ENCODE data around the gene OGFR. TPM values are rescaled to one million over a fixed set of nuclear protein-coding genes. Genes with fewer than 3 reads are reported as not detected.
A peak's percentile ranks its signal among the peaks of the same experiment; 100 is the strongest.

The OGFR gene
- total RNA-seq, 1 donor from 2014 or later = 16.0 TPM

DNA sequence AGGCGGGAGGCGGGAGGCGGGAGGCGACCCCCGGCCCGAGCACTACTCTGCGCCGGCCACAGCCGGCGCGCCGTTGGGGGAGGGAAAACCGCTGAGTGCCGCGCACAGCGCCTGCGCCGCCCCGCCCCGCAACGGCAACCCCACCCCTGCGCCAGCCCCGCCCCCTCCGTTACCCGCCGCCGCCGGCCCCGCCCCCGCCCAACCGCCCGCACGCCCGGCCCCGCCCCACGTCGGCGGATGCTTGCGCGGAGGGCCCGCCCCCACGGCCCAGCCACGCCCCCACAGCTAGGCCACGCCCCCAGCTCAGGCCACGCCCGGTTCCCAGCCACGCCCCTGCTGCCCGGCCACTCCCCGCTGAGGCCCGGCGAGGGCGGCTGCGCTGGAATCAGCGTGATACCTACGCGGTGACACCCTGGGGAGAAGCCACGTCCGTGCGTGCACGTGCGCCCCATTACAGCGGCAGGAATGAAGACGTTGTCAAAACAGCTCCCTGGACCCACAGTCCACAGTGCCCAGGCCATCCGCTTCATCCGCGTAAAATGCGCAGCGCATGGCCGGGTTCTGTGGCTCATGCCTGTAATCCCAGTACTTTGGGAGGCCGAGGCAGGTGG is 57.2 kb downstream of the OGFR start, which contains the start of gene TCFL5:
Gene TCFL5, minus strand, starts transcription at position 97 of the 611 bp plus-strand sequence. CDS start 152 bp downstream, outside the sequence.
- ATAC-seq = peak; percentile 99

Other genes with a start within 250 kb of the OGFR start
- 13.7 TPM for gene SLCO4A1, start 162.3 kb upstream of the OGFR start, total RNA-seq
- gene NTSR1, start 96.0 kb upstream of the OGFR start, total RNA-seq = not detected
- gene MRGBP, start 8.4 kb upstream of the OGFR start, total RNA-seq = 5.2 TPM
- gene COL9A3, start 12.2 kb downstream of the OGFR start, total RNA-seq = 1.5 TPM
- gene TCFL5, start 57.0 kb downstream of the OGFR start, total RNA-seq = 5.0 TPM
- gene DIDO1, start 121.7 kb downstream of the OGFR start, total RNA-seq = 26.2 TPM
- 42.7 TPM for gene GID8, start 133.3 kb downstream of the OGFR start, total RNA-seq
- 0.76 TPM for gene SLC17A9, start 147.9 kb downstream of the OGFR start, total RNA-seq
- gene BHLHE23, start 202.1 kb downstream of the OGFR start, total RNA-seq = not detected

All from esophagus mucosa (tissue), 1 donor.